GM23248 (cell line): ENCODE results near the gene SMYD3. TPM values are rescaled to one million over a fixed set of nuclear protein-coding genes. Genes with fewer than 3 reads are reported as not detected.

Experiments
- DNase-seq: peaks from one replicate; pipeline ENCODE4 v3.0.0-alpha.2; 2015
- H2AFZ ChIP-seq: fragments of 200-600 bp; sonication (generic); 2 replicates; pipeline ENCODE4 v1.6.1; 2016; ENCODE audit warnings: antibody characterized with exemption
- H3F3A ChIP-seq: fragments of 200-600 bp; sonication (generic); 2 replicates; pipeline ENCODE4 v1.6.1; 2016; ENCODE audit warnings: mild to moderate bottlenecking, antibody characterized with exemption, mixed run types; ENCODE audit not compliant: insufficient read depth
- H3K27ac ChIP-seq: fragments of 200-600 bp; sonication (generic); 2 replicates; pipeline ENCODE4 v1.5.1; 2016; ENCODE audit warnings: mild to moderate bottlenecking
- H3K27me3 ChIP-seq: fragments of 200-600 bp; sonication (generic); replicated peaks from 2 replicates; pipeline ENCODE4 v1.6.1; 2016; ENCODE audit warnings: mild to moderate bottlenecking; ENCODE audit not compliant: insufficient read depth
- H3K36me3 ChIP-seq: fragments of 200-600 bp; sonication (generic); 2 replicates; pipeline ENCODE4 v1.6.1; 2016; ENCODE audit warnings: low read depth, mild to moderate bottlenecking
- H3K4me1 ChIP-seq: fragments of 200-600 bp; sonication (generic); 2 replicates; pipeline ENCODE4 v1.6.1; 2016; ENCODE audit warnings: mild to moderate bottlenecking; ENCODE audit not compliant: insufficient read depth
- H3K4me2 ChIP-seq: fragments of 200-600 bp; sonication (generic); one replicate; pipeline ENCODE4 v1.6.1; 2016; ENCODE audit warnings: mild to moderate bottlenecking; ENCODE audit not compliant: unreplicated experiment
- H3K4me3 ChIP-seq: fragments of 200-600 bp; sonication (generic); 2 replicates; pipeline ENCODE4 v1.5.1; 2016; ENCODE audit warnings: mild to moderate bottlenecking
- H3K79me2 ChIP-seq: fragments of 200-600 bp; sonication (generic); 2 replicates; pipeline ENCODE4 v1.6.1; 2016; ENCODE audit warnings: mild to moderate bottlenecking; ENCODE audit not compliant: insufficient read depth
- H3K9ac ChIP-seq: fragments of 200-600 bp; sonication (generic); 2 replicates; pipeline ENCODE4 v1.6.1; 2016; ENCODE audit warnings: mild to moderate bottlenecking
- H3K9me2 ChIP-seq: fragments of 200-600 bp; sonication (generic); 2 replicates; pipeline ENCODE4 v1.6.1; 2016; ENCODE audit warnings: mixed run types, mild to moderate bottlenecking, moderate library complexity; ENCODE audit not compliant: insufficient read depth
- H3K9me3 ChIP-seq: fragments of 200-600 bp; sonication (generic); one replicate; pipeline ENCODE4 v1.6.1; 2017; ENCODE audit warnings: low read depth
- H4K20me1 ChIP-seq: fragments of 200-600 bp; sonication (generic); 2 replicates; pipeline ENCODE4 v1.6.0; 2016; ENCODE audit not compliant: insufficient read depth
- EZH2 ChIP-seq: fragments of 200-600 bp; sonication (generic); IDR thresholded peaks from 2 replicates; pipeline ENCODE4 v1.6.1; 2018; ENCODE audit warnings: antibody characterized with exemption, mild to moderate bottlenecking; ENCODE audit not compliant: insufficient read depth, poor library complexity, severe bottlenecking
- EZH2phosphoT487 ChIP-seq: fragments of 200-600 bp; sonication (generic); IDR thresholded peaks from 2 replicates; pipeline ENCODE4 v1.6.1; 2018; ENCODE audit warnings: antibody characterized with exemption, moderate library complexity, mild to moderate bottlenecking, low read depth; ENCODE audit not compliant: insufficient read depth
- WGBS, 2 experiments: methylation state at CpG; one replicate each; pipeline ENCODE4 v1.1.6; 2015 to 2017; ENCODE audit warnings: low lambda C conversion rate in 2 of 2, low coverage in 1 of 2; ENCODE audit errors: missing lambda C conversion rate in 2 of 2; 5-methylcytosine and 5-hydroxymethylcytosine counted together
- in situ Hi-C: fragments of 300-500 bp; cut with MboI; formaldehyde crosslinking; loops from 2 replicates; pipeline ENCODE4 v1.15.0; 2020
- polyA plus RNA-seq: library from polyadenylated mRNA; unstranded; fragments of >200 nt; fragmentation: Nextera tagmentation; extraction: Ambion mirVana; gene quantifications from 2 replicates; pipeline ENCODE4 v1.2.1, GENCODE V29; 2016
- total RNA-seq: library from RNA; depleted of rRNA; stranded (reverse); fragments of >200 nt; shearing (Covaris generic); gene quantifications from 2 replicates; pipeline ENCODE4 v1.2.3, GENCODE V29; 2014

Gene SMYD3
- total and polyA plus RNA-seq, 2 experiments from 2014 or later: 32.1 to 44.8 TPM

DNA sequence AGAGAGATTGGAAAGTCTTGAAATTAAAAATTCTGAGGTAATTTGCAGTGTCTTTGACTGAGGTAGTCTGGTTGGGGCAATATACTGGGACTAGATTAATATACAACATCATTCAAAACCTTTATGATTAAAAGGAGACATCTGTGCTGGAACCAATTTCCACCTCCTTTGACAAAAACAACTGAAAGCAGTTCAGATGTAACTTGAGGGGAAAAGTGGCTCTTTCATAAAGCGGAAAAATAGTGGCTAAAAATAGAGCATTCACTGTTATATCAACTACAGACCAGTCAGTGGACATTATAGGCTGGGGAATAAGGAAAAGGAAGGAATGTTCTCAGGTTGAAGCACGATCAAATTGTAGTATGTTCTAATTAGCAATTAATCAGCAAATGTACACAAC, 635.9 kb downstream of the SMYD3 start:
- Histone ChIP-seq H3K79me2 (no peaks in the 10 kb centered on the region), H3K4me1 (peaks cover 51% of the 10 kb centered on the region), H3K27ac (peak overlapping the region; percentile 88), H4K20me1 (no peaks in the 10 kb centered on the region), H3K4me2 (no peak overlapping the region), H3K9me3 (no peaks in the 10 kb centered on the region), H3K36me3 (no peaks in the 10 kb centered on the region), H3F3A (peaks cover 49% of the 10 kb centered on the region), H2AFZ (no peak overlapping the region), H3K9me2 (no peaks in the 10 kb centered on the region), H3K27me3 (no peaks in the 10 kb centered on the region), H3K9ac (peak overlapping the region; percentile 45), H3K4me3 (no peak overlapping the region)
- 100% methylated on average over 2 of the region's 2 CpGs for WGBS, 2 experiments
- TF ChIP-seq EZH2phosphoT487 (no peak), EZH2 (no peak)
- in situ Hi-C loops: no loop called here
- DNase-seq: no peak

DNA sequence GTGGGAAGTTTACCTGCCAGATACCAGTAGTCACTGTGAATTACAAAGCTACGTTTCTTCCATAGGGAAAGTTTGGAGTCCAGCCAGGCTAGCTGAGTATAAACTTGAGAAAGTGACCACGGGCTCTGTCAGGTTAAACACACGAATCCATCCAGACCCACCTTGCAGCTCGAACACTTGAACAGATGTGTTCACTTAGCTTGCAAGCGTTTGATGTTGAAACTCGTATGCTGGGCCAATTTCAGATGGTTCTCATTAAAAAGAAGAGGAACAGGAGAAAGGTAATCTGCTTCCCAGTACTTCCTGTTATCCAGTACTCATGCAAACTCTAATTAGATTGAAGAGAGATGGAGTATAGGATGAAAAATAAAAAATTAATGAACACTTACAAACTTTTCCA, 636.4 kb downstream of the SMYD3 start:
- Histone ChIP-seq H3K9me3 (no peaks in the 10 kb centered on the region), H3K36me3 (no peaks in the 10 kb centered on the region), H4K20me1 (no peaks in the 10 kb centered on the region), H3F3A (peaks cover 48% of the 10 kb centered on the region), H3K4me2 (no peak overlapping the region), H3K9ac (no peak overlapping the region), H3K4me1 (peaks cover 46% of the 10 kb centered on the region), H3K79me2 (no peaks in the 10 kb centered on the region), H3K27me3 (no peaks in the 10 kb centered on the region), H3K4me3 (no peak overlapping the region), H2AFZ (no peak overlapping the region), H3K27ac (peak overlapping the region; percentile 88), H3K9me2 (no peaks in the 10 kb centered on the region)
- in situ Hi-C loops: no loop called here
- no peak for DNase-seq
- WGBS, 2 experiments: 84 to 86% methylated on average over 6 of the region's 6 CpGs
- TF ChIP-seq EZH2phosphoT487 (no peak), EZH2 (no peak)

DNA sequence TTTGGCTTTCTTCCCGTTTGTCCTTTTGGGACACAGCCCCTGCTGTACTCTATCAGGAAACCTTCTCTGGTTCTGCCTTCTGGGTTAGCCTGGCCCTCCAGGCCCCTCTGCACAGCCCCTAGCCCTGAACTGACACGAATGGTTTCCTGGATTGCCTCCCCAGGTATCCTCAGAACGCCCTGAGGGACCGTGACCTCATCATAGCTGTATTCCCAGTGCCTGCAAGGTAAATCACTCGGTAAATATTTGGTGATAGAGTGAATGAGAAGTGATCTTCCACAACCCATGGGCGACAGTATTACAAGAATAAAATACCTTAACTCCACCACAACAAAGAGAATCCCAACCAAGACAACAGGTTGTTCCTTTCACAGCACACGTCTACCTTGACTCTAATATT, 637.2 kb downstream of the SMYD3 start:
- Histone ChIP-seq H3K4me3 (no peak overlapping the region), H3K27ac (no peak overlapping the region), H3K79me2 (no peaks in the 10 kb centered on the region), H3F3A (peaks cover 42% of the 10 kb centered on the region), H3K27me3 (no peaks in the 10 kb centered on the region), H3K4me2 (no peak overlapping the region), H3K9ac (no peak overlapping the region), H4K20me1 (no peaks in the 10 kb centered on the region), H3K4me1 (peaks cover 39% of the 10 kb centered on the region), H2AFZ (no peak overlapping the region), H3K9me2 (no peaks in the 10 kb centered on the region), H3K9me3 (no peaks in the 10 kb centered on the region), H3K36me3 (no peaks in the 10 kb centered on the region)
- 83 to 85% methylated on average over 7 of the region's 7 CpGs for WGBS, 2 experiments
- in situ Hi-C loops: no loop called here
- TF ChIP-seq EZH2phosphoT487 (no peak), EZH2 (no peak)
- no peak for DNase-seq

DNA sequence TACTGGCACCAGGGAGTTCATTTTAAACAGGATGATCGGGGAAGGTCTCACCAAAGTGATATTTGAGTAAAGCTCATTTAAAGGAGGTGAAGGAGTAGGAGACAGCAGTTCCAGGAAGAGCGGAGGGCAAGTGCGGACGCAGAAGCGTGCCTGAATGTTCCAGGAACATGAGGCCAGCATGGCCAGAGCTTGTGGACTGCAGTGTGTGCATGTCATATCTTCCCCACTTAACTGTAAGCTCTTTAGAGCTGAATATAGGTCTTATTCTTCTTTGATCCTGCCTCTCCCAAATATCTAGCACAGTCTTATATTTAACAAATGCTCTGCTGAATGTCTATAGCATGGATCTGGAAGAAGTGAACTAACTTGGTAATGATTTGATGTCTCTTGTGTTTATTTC, 639.3 kb downstream of the SMYD3 start:
- WGBS, 2 experiments: 59 to 60% methylated on average over 5 of the region's 5 CpGs
- Histone ChIP-seq H3K9ac (no peak overlapping the region), H3F3A (peaks cover 21% of the 10 kb centered on the region), H3K4me2 (no peak overlapping the region), H3K79me2 (no peaks in the 10 kb centered on the region), H3K9me2 (no peaks in the 10 kb centered on the region), H3K9me3 (no peaks in the 10 kb centered on the region), H2AFZ (no peak overlapping the region), H3K4me1 (peaks cover 18% of the 10 kb centered on the region), H3K27me3 (no peaks in the 10 kb centered on the region), H4K20me1 (no peaks in the 10 kb centered on the region), H3K4me3 (no peak overlapping the region), H3K27ac (no peak overlapping the region), H3K36me3 (no peaks in the 10 kb centered on the region)
- in situ Hi-C loops: no loop called here
- no peak for TF ChIP-seq EZH2phosphoT487
- DNase-seq: no peak

DNA sequence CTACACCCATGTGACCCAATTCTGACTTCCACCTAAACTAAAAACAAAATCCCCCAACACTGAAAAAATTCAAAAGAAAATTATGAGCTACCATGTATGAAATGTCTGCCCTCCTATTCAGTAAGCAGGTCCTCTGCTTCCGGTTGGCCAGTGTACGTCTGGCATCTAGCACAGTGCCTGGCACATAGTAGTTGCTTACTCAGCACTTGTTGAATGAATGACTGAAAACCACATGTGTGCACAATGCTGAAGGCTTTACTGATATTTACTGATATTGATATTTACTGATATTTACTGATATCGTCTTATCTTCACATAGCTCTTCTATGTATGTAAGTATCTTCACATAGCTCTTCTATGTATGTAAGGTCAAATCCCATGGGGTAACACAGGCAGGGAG, 642.2 kb downstream of the SMYD3 start:
- no peaks in the 10 kb centered on the region for H3K9me3 ChIP-seq
- no peak for DNase-seq
- in situ Hi-C loops: no loop called here
- no peak overlapping the region for H2AFZ ChIP-seq
- H3K27me3 ChIP-seq: no peaks in the 10 kb centered on the region
- H3K4me2 ChIP-seq: no peak overlapping the region
- H3F3A ChIP-seq: peaks cover 18% of the 10 kb centered on the region
- H4K20me1 ChIP-seq: no peaks in the 10 kb centered on the region
- no peaks in the 10 kb centered on the region for H3K79me2 ChIP-seq
- peaks cover 18% of the 10 kb centered on the region for H3K4me1 ChIP-seq
- H3K9ac ChIP-seq: no peak overlapping the region
- H3K9me2 ChIP-seq: no peaks in the 10 kb centered on the region
- 97 to 99% methylated on average over 3 of the region's 3 CpGs for WGBS, 2 experiments
- H3K4me3 ChIP-seq: no peak overlapping the region
- no peak overlapping the region for H3K27ac ChIP-seq
- no peak for TF ChIP-seq EZH2phosphoT487
- TF ChIP-seq EZH2: no peak
- no peaks in the 10 kb centered on the region for H3K36me3 ChIP-seq
